VCaP (cell line): ENCODE results near the gene RIPK3.
A peak's percentile ranks its signal among the peaks of the same experiment; 100 is the strongest.

Experiments
- H3K27ac ChIP-seq: fragments of 450-650 bp; 2 replicates; pipeline ENCODE4 v1.5.1; 2017
- CTCF ChIP-seq: fragments of 450-650 bp; conservative IDR thresholded peaks from 2 replicates; pipeline ENCODE4 v1.5.1; 2017; ENCODE audit warnings: mild to moderate bottlenecking, moderate library complexity

RIPK3 gene

DNA sequence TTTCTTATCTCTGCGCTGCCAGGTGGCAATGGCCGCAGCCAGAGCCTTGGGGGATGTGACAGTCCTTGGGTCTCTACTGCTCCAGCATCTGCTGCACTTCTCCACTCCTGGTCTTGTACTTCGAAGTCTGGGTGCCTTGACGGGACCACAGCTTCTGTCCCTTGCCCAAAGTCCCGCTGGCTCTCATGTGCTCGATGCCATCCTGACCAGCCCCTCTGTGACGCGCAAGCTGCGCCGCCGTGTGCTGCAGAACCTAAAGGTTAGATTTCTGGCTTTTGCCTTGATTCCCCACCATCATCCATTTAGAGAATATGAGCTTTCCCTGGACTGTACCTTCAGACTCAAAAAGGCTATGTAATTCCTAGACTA, 35.8 kb downstream of the RIPK3 start:
- no peak overlapping the region for H3K27ac ChIP-seq
- no peak for TF ChIP-seq CTCF

- H3K27ac ChIP-seq = peak overlapping the region; percentile 84
- no peak for TF ChIP-seq CTCF
These were observed 39.3 kb downstream of the RIPK3 start for GRCh38 chr14:24300326-24300980.

GRCh38 chr14:24299255-24300191, 40.3 kb downstream of the RIPK3 start, which contains the start of the genes DHRS1 and NOP9:
DHRS1 (minus strand) TSS chr14:24299780; CDS start chr14:24299106, 674 bp downstream.
NOP9 (plus strand) TSS chr14:24299850; CDS start chr14:24299955, 105 bp downstream.
- H3K27ac ChIP-seq = peak within 1 kb of the TSS; percentile 84

DNA sequence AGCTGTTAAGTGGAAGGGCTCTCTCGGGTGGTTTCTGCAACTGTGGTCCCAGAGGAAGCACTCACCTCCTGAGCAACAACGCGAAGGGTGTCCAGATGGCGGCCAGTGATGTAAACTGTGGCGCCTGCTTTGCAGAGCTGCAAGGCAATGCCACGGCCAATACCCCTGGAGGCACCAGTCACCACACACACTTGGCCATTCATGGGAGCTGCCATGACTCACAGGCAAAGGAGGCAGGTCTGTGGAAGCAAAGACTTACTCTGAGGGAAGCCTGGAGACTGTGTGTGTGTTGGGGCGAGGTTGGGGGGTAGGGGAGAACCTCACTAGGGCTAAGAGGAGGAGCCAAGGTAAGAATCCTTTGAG, 40.9 kb downstream of the RIPK3 start:
- TF ChIP-seq CTCF = no peak
- H3K27ac ChIP-seq = peak overlapping the region; percentile 84

More at GRCh38 chr14:24299255-24300191, 40.3 kb downstream of the RIPK3 start, which contains the start of the genes DHRS1 and NOP9:
- no peak for TF ChIP-seq CTCF

DNA sequence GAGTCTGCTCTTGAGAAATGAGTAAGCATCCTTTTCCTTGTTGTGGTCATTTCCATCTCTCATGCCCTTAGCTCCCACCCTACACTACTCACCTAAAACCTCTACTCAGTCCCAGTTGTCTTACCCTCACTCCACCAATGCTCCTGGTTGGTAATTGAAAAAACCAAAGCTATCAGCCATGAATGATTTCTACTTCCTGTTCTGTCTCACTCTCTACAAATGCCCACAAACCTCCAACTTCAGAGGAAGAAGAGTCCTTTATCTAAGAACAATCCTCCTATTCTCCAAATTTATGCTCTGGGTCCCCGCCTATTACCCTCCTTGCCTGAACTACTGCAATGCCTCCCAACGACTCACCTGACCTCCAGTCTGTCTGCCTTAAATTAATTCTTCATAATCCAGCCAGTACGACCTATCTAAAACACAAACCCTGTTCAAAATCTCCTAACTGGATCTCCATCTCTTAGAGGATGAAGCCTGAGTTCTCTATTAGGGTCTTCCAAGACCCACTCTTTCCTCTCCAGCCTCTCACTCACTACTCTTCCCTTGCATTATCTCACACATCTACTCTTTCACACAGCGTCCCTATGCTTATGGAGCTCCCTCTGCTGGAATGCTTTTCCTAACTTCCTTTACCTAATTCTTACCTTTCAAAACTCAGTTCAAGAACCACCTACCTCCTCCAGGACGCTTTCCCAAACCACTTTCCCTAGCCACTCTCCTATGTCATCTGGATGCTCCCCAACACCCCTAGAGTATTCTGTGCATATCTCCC, 42.4 kb downstream of the RIPK3 start:
- no peak overlapping the region; the same call in 1 of the 2 replicates for H3K27ac ChIP-seq
- peak; percentile 60 for TF ChIP-seq CTCF

- H3K27ac ChIP-seq = no peak overlapping the region
These were observed 43.2 kb downstream of the RIPK3 start for GRCh38 chr14:24296341-24297157.

More at GRCh38 chr14:24296341-24297157, 43.2 kb downstream of the RIPK3 start:
- peak; percentile 80 for TF ChIP-seq CTCF
